GM12872 (cell line): ENCODE data around the gene FERMT3.

ENCODE experiments used
- CTCF ChIP-seq: IDR thresholded peaks from 3 replicates; pipeline ENCODE4 v1.5.1; 2011; ENCODE audit warnings: low read depth, mild to moderate bottlenecking, low read length, moderate library complexity; ENCODE audit not compliant: insufficient read depth

Gene FERMT3

GRCh38 chr11:64260147-64260708 lies 53.7 kb downstream of the FERMT3 start:
- TF ChIP-seq CTCF = no peak

GRCh38 chr11:64261556-64262080 lies 55.1 kb downstream of the FERMT3 start:
- no peak for TF ChIP-seq CTCF

- TF ChIP-seq CTCF = no peak
These were observed 55.9 kb downstream of the FERMT3 start for GRCh38 chr11:64262271-64263002.

GRCh38 chr11:64263021-64263946 lies 56.8 kb downstream of the FERMT3 start:
- no peak for TF ChIP-seq CTCF

DNA sequence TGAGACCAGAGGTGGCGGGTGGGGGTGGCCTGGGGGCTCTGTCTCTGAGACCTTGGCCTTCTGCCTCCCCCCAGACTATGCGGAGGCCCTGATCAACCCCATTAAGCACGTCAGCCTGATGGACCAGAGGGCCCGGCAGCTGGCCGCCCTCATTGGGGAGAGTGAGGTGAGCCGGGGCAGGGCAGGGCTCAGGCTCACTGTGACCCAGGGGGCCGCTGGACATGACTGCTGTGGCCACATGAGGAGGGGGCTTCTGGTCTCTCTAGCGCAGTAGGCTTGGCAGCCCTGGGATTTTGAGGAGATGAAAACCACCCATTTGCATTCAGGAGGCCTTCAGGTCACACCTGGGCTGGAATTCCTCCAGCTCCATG lies 57.4 kb downstream of the FERMT3 start:
- TF ChIP-seq CTCF = no peak

GRCh38 chr11:64264371-64264852 lies 57.9 kb downstream of the FERMT3 start:
- no peak for TF ChIP-seq CTCF
